Fibroblast of villous mesenchyme (primary cell): ENCODE measurements around the gene CDYL2. TPM values are rescaled to one million over a fixed set of nuclear protein-coding genes. Genes with fewer than 3 reads are reported as not detected.
A peak's percentile ranks its signal among the peaks of the same experiment; 100 is the strongest.

ENCODE experiments used
- DNase-seq: peaks from one replicate; pipeline ENCODE4 v3.0.0-alpha.2; 2010; ENCODE audit warnings: low read depth
- H3K4me3 ChIP-seq: 2 replicates; pipeline ENCODE4 v1.5.1; 2011; ENCODE audit warnings: low read depth, mild to moderate bottlenecking, low read length
- CTCF ChIP-seq: IDR thresholded peaks from 2 replicates; pipeline ENCODE4 v1.5.1; 2012; ENCODE audit warnings: low read depth, mild to moderate bottlenecking, low read length; ENCODE audit not compliant: insufficient read depth
- total RNA-seq: library from RNA; depleted of rRNA; stranded (reverse); fragments of >200 nt; gene quantifications from 2 replicates; pipeline ENCODE4 v1.2.3, GENCODE V29; 2012

Gene CDYL2
- total RNA-seq, 1 donor, result 14.2 TPM

- peak; percentile 14 for DNase-seq
- TF ChIP-seq CTCF, result peak; percentile 53
- H3K4me3 ChIP-seq, result peak overlapping the region; percentile 75
These were observed 901 bp downstream of the CDYL2 start for GRCh38 chr16:80803339-80804055.

- DNase-seq, result no peak
- no peak for TF ChIP-seq CTCF
- peak overlapping the region; percentile 75 for H3K4me3 ChIP-seq
These were observed 1.5 kb downstream of the CDYL2 start for GRCh38 chr16:80802902-80803301.

- TF ChIP-seq CTCF, result no peak
- no peak for DNase-seq
- no peak overlapping the region for H3K4me3 ChIP-seq
These were observed 2.3 kb downstream of the CDYL2 start for GRCh38 chr16:80802138-80802537.

- H3K4me3 ChIP-seq, result no peak overlapping the region
- no peak for TF ChIP-seq CTCF
- no peak for DNase-seq
These were observed 10.3 kb downstream of the CDYL2 start for GRCh38 chr16:80794071-80794470.

- H3K4me3 ChIP-seq, result no peak overlapping the region
- DNase-seq, result no peak
- TF ChIP-seq CTCF, result no peak
These were observed 12.4 kb downstream of the CDYL2 start for GRCh38 chr16:80792031-80792430.

- no peak for TF ChIP-seq CTCF
- no peak overlapping the region for H3K4me3 ChIP-seq
- no peak for DNase-seq
These were observed 13.0 kb downstream of the CDYL2 start for GRCh38 chr16:80791411-80791810.

GRCh38 chr16:80790751-80791150 lies 13.6 kb downstream of the CDYL2 start:
- no peak for TF ChIP-seq CTCF
- peak; percentile 43 for DNase-seq
- no peak overlapping the region for H3K4me3 ChIP-seq
